Smooth muscle cell (in vitro differentiated cells): ENCODE data around the gene ZCCHC8. TPM values are rescaled to one million over a fixed set of nuclear protein-coding genes. Genes with fewer than 3 reads are reported as not detected.

ENCODE experiments used
- DNase-seq: peaks from one replicate; lab custom pipeline; 2025; ENCODE audit not compliant: unreplicated experiment; lab: John Stamatoyannopoulos, UW
- H2AFZ ChIP-seq: fragments of 200-600 bp; sonication (generic); 2 replicates; pipeline ENCODE4 v1.6.0; 2016; ENCODE audit warnings: antibody characterized with exemption, low read depth, mild to moderate bottlenecking
- H3F3A ChIP-seq: fragments of 200-600 bp; sonication (generic); 2 replicates; pipeline ENCODE4 v1.6.0; 2017; ENCODE audit warnings: antibody characterized with exemption, low read depth
- H3K27ac ChIP-seq: fragments of 200-600 bp; sonication (generic); 2 replicates; pipeline ENCODE4 v1.5.1; 2016; ENCODE audit warnings: low read depth, mild to moderate bottlenecking
- H3K27me3 ChIP-seq: fragments of 200-600 bp; sonication (generic); 2 replicates; pipeline ENCODE4 v1.6.1; 2016; ENCODE audit warnings: low read depth, mild to moderate bottlenecking
- H3K36me3 ChIP-seq: fragments of 200-600 bp; sonication (generic); 2 replicates; pipeline ENCODE4 v1.5.1; 2016; ENCODE audit warnings: low read depth
- H3K4me1 ChIP-seq: fragments of 200-600 bp; sonication (generic); 2 replicates; pipeline ENCODE4 v1.5.1; 2016; ENCODE audit warnings: low read depth
- H3K4me2 ChIP-seq: fragments of 200-600 bp; sonication (generic); 2 replicates; pipeline ENCODE4 v1.6.0; 2016; ENCODE audit warnings: mild to moderate bottlenecking
- H3K4me3 ChIP-seq: fragments of 200-600 bp; sonication (generic); 2 replicates; pipeline ENCODE4 v1.5.1; 2016; ENCODE audit warnings: mild to moderate bottlenecking
- H3K79me2 ChIP-seq: fragments of 200-600 bp; sonication (generic); 2 replicates; pipeline ENCODE4 v1.6.0; 2016; ENCODE audit warnings: low read depth, mild to moderate bottlenecking
- H3K9ac ChIP-seq: fragments of 200-600 bp; sonication (generic); 2 replicates; pipeline ENCODE4 v1.6.0; 2016; ENCODE audit warnings: low read depth
- H3K9me3 ChIP-seq: fragments of 200-600 bp; sonication (generic); replicated peaks from 2 replicates; pipeline ENCODE4 v1.5.1; 2016; ENCODE audit warnings: low read depth
- H4K20me1 ChIP-seq: fragments of 200-600 bp; sonication (generic); 2 replicates; pipeline ENCODE4 v1.6.0; 2016; ENCODE audit warnings: low read depth
- CTCF ChIP-seq: fragments of 200-600 bp; sonication (generic); IDR thresholded peaks from 2 replicates; pipeline ENCODE4 v1.5.1; 2017; ENCODE audit warnings: borderline replicate concordance, mild to moderate bottlenecking, antibody characterized with exemption; ENCODE audit not compliant: insufficient read depth, poor library complexity, severe bottlenecking
- WGBS: methylation state at CpG from one replicate; pipeline ENCODE4 v1.1.7; 2016; ENCODE audit warnings: low lambda C conversion rate; 5-methylcytosine and 5-hydroxymethylcytosine counted together
- polyA plus RNA-seq: library from polyadenylated mRNA; unstranded; fragments of >200 nt; fragmentation: Nextera tagmentation; extraction: Ambion mirVana; gene quantifications from 2 replicates; pipeline ENCODE4 v1.2.1, GENCODE V29; 2016
- total RNA-seq: library from RNA; depleted of rRNA; stranded (reverse); fragments of >200 nt; gene quantifications from 2 replicates; pipeline ENCODE4 v1.2.3, GENCODE V29; 2014

ZCCHC8 gene
- total and polyA plus RNA-seq, 2 experiments from 2014 or later: 8.8 to 20.6 TPM

DNA sequence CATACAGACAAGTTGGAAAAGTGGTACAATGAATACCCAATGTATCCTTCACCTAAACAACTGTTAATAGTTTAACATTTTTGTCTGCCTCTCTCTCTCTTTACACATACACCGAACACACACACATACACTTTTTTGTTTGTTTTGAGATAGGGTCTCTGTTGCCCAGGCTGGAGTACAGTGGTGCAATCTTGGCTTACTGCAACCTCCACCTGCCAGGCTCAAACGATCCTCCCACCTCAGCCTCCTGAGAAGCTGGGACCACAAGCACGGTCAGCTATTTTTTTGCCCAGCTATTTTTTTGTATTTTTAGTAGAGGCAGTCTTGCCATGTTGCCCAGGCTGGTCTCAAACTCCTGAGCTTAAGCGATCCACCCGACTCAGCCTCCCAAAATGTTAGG, 16.8 kb downstream of the ZCCHC8 start:
- no peaks in the 10 kb centered on the region for H3K9me3 ChIP-seq
- no peak overlapping the region for H3K4me3 ChIP-seq
- WGBS: 98% methylated on average over 5 of the region's 5 CpGs
- no peak overlapping the region for H3K9ac ChIP-seq
- no peak for TF ChIP-seq CTCF
- H3F3A ChIP-seq: no peaks in the 10 kb centered on the region
- DNase-seq: no peak
- peaks cover 10% of the 10 kb centered on the region for H3K79me2 ChIP-seq
- no peaks in the 10 kb centered on the region for H4K20me1 ChIP-seq
- no peak overlapping the region for H3K27ac ChIP-seq
- H3K4me1 ChIP-seq: no peaks in the 10 kb centered on the region
- H3K4me2 ChIP-seq: no peak overlapping the region
- H2AFZ ChIP-seq: no peak overlapping the region
- no peaks in the 10 kb centered on the region for H3K27me3 ChIP-seq
- peaks cover 40% of the 10 kb centered on the region for H3K36me3 ChIP-seq

DNA sequence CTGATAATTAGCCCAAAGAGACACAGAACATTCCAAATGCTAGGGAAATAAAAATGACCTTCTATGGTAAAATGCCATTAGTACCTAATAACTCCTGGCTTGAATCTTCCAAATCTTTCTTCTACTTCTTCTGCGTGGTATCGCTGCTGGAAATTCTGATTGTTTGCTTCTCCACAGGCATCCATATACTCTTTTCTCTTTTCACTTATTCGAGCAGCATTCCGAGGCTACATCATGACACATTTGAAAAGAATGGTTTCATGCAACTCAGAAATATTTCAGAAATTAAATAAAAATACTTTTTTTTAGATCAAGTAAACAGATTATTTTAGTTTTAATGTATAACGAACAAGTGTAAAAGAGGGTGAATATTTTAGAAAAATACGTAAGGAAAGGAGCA, 18.9 kb downstream of the ZCCHC8 start:
- Histone ChIP-seq H2AFZ (no peak overlapping the region), H3K9ac (no peak overlapping the region), H3K9me3 (no peaks in the 10 kb centered on the region), H3K36me3 (peaks cover 43% of the 10 kb centered on the region), H3K27me3 (no peaks in the 10 kb centered on the region), H4K20me1 (no peaks in the 10 kb centered on the region), H3K4me1 (no peaks in the 10 kb centered on the region), H3K79me2 (peaks cover 7% of the 10 kb centered on the region), H3K4me3 (no peak overlapping the region), H3F3A (no peaks in the 10 kb centered on the region), H3K4me2 (no peak overlapping the region), H3K27ac (no peak overlapping the region)
- 94% methylated on average over 6 of the region's 6 CpGs for WGBS
- DNase-seq: no peak
- no peak for TF ChIP-seq CTCF

GRCh38 chr12:122480753-122481152, 20.0 kb downstream of the ZCCHC8 start:
- DNase-seq: no peak
- Histone ChIP-seq H3K4me1 (no peaks in the 10 kb centered on the region), H3K27ac (no peak overlapping the region), H3K9ac (no peak overlapping the region), H3K27me3 (no peaks in the 10 kb centered on the region), H3F3A (no peaks in the 10 kb centered on the region), H2AFZ (no peak overlapping the region), H3K4me2 (no peak overlapping the region), H3K36me3 (peaks cover 43% of the 10 kb centered on the region), H4K20me1 (no peaks in the 10 kb centered on the region), H3K9me3 (no peaks in the 10 kb centered on the region), H3K4me3 (no peak overlapping the region), H3K79me2 (peaks cover 7% of the 10 kb centered on the region)
- TF ChIP-seq CTCF: no peak
- 95% methylated on average over 8 of the region's 8 CpGs for WGBS

DNA sequence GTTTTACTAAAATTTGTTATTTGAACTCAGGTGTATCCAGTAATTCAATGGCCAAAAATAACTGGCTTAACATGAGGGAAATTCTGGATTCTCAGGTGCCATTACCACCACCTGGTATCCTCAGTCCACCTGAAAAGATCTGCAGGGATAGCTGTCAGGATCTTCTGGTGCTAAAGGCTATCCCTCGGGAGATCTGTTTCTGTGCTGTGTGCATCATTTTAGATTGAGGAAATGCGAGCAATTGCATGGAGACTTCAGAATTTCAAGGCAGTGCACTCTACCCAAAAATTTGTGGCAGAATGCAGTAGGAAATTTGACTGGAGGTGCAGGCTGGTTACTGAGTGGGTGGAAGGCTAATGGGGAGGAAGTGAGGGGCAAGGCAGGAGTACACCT, 26.4 kb downstream of the ZCCHC8 start:
- Histone ChIP-seq H3K36me3 (peaks cover 13% of the 10 kb centered on the region), H3K9ac (no peak overlapping the region), H3K79me2 (no peaks in the 10 kb centered on the region), H3F3A (no peaks in the 10 kb centered on the region), H4K20me1 (no peaks in the 10 kb centered on the region), H3K27ac (peak overlapping the region; percentile 13), H3K4me2 (no peak overlapping the region), H3K4me1 (no peaks in the 10 kb centered on the region), H2AFZ (no peak overlapping the region), H3K27me3 (no peaks in the 10 kb centered on the region), H3K9me3 (no peaks in the 10 kb centered on the region), H3K4me3 (no peak overlapping the region)
- DNase-seq: no peak
- 98% methylated on average over 2 of the region's 2 CpGs for WGBS
- no peak for TF ChIP-seq CTCF
